ENCODE data around the gene MRPL1.

Gene MRPL1

DNA sequence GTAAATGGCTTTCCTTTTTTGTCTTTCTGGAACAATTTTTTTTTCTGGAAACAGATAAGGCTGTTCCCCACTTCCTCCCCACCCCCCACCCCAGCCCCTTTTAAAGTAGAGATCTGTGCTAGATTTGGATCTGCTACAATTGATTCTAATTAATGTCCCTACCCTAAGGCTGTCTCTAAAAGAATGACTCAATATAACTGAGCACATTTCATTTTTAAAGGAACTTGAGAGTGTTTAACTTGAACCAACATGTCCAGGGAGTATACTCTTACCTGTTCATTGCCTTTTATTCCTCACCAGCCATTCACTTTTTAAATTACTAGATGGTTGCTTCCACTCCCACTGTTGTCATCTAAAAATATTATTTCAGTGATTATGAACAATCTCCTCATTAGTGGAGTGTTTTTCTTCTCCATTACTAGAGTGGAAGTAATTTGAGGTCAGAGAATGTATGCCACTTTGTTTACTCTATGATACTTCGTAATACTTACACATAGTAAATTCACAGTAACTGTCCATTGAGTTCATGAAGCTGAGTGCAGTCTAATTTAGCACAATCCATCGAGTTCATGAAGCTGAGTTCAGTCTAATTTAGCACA is 29.4 kb upstream of the MRPL1 start:
- no peak for DNase-seq (ENCODE audit: low read depth)
- TF ChIP-seq CTCF (conservative IDR thresholded peaks at IDR 0.05; ENCODE audit: low read length): no peak
- H3K4me3 ChIP-seq (ENCODE audit: low read length): no peak overlapping the region

DNA sequence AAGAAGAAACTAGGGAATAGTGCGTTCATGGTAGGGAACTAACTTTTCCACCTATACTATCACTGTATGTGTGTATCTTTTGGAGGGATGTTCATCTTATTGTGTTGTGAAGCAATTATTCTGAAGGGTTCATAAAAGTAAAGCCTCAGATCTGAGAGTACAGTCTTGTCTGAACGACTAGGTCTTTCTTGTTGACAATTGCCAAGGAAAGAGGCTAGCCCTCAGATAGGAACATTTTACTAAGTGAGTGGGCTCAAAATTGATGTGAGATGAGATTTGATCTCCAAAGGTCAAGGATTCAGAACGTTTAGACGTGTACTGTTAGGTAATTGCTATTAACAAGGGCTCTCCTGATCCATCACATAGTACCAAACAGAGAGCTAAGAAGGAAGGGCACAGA is 28.2 kb upstream of the MRPL1 start:
- H3K4me3 ChIP-seq (ENCODE audit: low read length): no peak overlapping the region
- no peak for DNase-seq (ENCODE audit: low read depth)
- TF ChIP-seq CTCF (conservative IDR thresholded peaks at IDR 0.05; ENCODE audit: low read length): no peak

DNA sequence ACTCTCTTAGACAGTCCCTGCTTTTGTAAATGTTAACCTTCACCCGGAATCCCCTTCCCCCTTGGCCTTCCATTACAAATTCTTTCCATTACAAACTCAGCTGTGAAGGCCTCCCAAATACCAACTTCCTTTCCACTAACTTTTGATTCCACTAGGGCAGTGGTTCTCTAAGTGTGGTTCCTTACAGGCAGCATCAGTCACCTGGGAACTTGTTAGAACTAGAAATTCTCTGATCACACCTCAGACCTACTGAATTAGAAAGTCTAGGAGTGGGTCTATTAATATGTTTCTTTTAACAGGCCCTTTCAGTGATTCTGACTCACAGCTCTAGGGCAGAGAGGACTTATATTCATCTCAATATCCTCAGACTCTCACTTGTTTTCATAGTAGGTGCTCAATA is 19.0 kb upstream of the MRPL1 start:
- TF ChIP-seq CTCF (conservative IDR thresholded peaks at IDR 0.05; ENCODE audit: low read length): no peak
- no peak for DNase-seq (ENCODE audit: low read depth)
- H3K4me3 ChIP-seq (ENCODE audit: low read length): no peak overlapping the region

GRCh38 chr4:77844363-77844762 is 18.3 kb upstream of the MRPL1 start:
- no peak for DNase-seq (ENCODE audit: low read depth)
- no peak for TF ChIP-seq CTCF (conservative IDR thresholded peaks at IDR 0.05; ENCODE audit: low read length)
- no peak overlapping the region for H3K4me3 ChIP-seq (ENCODE audit: low read length)

- H3K4me3 ChIP-seq (ENCODE audit: low read length): no peak overlapping the region
- DNase-seq (ENCODE audit: low read depth): no peak
- no peak for TF ChIP-seq CTCF (conservative IDR thresholded peaks at IDR 0.05; ENCODE audit: low read length)
These were observed 17.2 kb upstream of the MRPL1 start for GRCh38 chr4:77845400-77845799.

DNA sequence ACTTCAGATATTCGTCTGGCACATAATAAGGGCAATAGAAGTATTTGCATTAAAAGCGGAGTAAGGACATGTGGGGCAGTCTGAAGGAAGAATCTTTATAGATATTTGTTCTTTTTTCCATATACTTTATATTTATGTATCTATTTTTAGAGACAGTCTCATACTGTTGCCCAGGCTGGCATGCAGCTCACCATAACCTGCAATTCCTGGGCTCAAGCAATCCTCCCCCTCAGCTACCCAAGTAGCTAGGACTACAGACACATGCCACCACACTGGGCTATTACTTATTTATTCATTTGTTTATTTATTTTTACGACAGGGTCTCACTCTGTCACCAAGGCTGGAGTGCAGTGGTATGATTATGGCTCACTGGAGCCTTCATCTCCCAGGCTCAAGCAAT is 16.7 kb upstream of the MRPL1 start:
- no peak overlapping the region for H3K4me3 ChIP-seq (ENCODE audit: low read length)
- DNase-seq (ENCODE audit: low read depth): no peak
- TF ChIP-seq CTCF (conservative IDR thresholded peaks at IDR 0.05; ENCODE audit: low read length): no peak

DNA sequence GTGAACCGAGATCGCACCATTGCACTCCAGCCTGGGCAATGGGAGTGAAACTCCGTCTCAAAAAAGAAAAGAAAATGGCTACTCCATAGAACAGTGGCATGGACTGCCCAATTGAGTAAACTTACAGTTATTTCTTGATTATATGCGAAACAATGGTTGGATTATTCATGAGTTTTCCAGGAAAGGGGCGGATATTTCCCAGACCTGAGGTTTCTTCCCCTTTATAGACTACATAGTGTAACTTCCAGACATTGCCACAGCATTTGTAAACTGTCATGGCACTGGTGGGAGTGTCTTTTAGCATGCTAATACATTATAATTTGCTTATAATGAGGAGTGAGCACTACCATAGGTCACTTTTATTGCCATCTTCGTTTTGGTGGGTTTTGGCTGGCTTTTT is 14.1 kb upstream of the MRPL1 start:
- no peak for DNase-seq (ENCODE audit: low read depth)
- no peak overlapping the region for H3K4me3 ChIP-seq (ENCODE audit: low read length)
- no peak for TF ChIP-seq CTCF (conservative IDR thresholded peaks at IDR 0.05; ENCODE audit: low read length)
